Measurements from ENCODE around the gene ROBO2.
"Not testable (repeated sequence)": the region's sequence is repeated elsewhere in the genome, so short reads cannot be mapped to it uniquely, and the experiment has no call there.

Gene ROBO2

GRCh38 chr3:77328690-77329089 is 288.8 kb downstream of the ROBO2 start:
- DNase-seq (ENCODE audit: low read depth), result no peak

GRCh38 chr3:77329116-77329515 is 289.2 kb downstream of the ROBO2 start:
- no peak for DNase-seq (ENCODE audit: low read depth)

GRCh38 chr3:77338195-77338594 is 298.3 kb downstream of the ROBO2 start:
- DNase-seq (ENCODE audit: low read depth), result no peak

- no peak for DNase-seq (ENCODE audit: low read depth)
These were observed 302.1 kb downstream of the ROBO2 start for GRCh38 chr3:77342027-77342426.

- DNase-seq (ENCODE audit: low read depth), result no peak
These were observed 302.8 kb downstream of the ROBO2 start for GRCh38 chr3:77342688-77343087.

GRCh38 chr3:77345009-77345408 is 305.1 kb downstream of the ROBO2 start:
- DNase-seq (ENCODE audit: low read depth), result no peak

- no peak for DNase-seq (ENCODE audit: low read depth)
These were observed 308.5 kb downstream of the ROBO2 start for GRCh38 chr3:77348244-77348855.

GRCh38 chr3:77354958-77355357 is 315.1 kb downstream of the ROBO2 start:
- no peak for DNase-seq (ENCODE audit: low read depth)

- DNase-seq (ENCODE audit: low read depth), result no peak
These were observed 323.0 kb downstream of the ROBO2 start for GRCh38 chr3:77362936-77363335.

GRCh38 chr3:77365152-77365551 is 325.3 kb downstream of the ROBO2 start:
- no peak for DNase-seq (ENCODE audit: low read depth)

GRCh38 chr3:77370413-77370812 is 330.5 kb downstream of the ROBO2 start:
- no peak for DNase-seq (ENCODE audit: low read depth)

GRCh38 chr3:77372018-77372417 is 332.1 kb downstream of the ROBO2 start:
- DNase-seq (ENCODE audit: low read depth), result no peak

GRCh38 chr3:77372634-77373346 is 332.9 kb downstream of the ROBO2 start:
- DNase-seq (ENCODE audit: low read depth), result no peak

- no peak for DNase-seq (ENCODE audit: low read depth)
These were observed 333.7 kb downstream of the ROBO2 start for GRCh38 chr3:77373619-77374018.

GRCh38 chr3:77376511-77376910 is 336.6 kb downstream of the ROBO2 start:
- DNase-seq (ENCODE audit: low read depth), result no peak

GRCh38 chr3:77377717-77378116 is 337.8 kb downstream of the ROBO2 start:
- DNase-seq (ENCODE audit: low read depth), result no peak

GRCh38 chr3:77380136-77380535 is 340.2 kb downstream of the ROBO2 start:
- no peak for DNase-seq (ENCODE audit: low read depth)

GRCh38 chr3:77381431-77381830 is 341.5 kb downstream of the ROBO2 start:
- no peak for DNase-seq (ENCODE audit: low read depth)

GRCh38 chr3:77392181-77392580 is 352.3 kb downstream of the ROBO2 start:
- no peak for DNase-seq (ENCODE audit: low read depth)

- no peak for DNase-seq (ENCODE audit: low read depth)
These were observed 354.1 kb downstream of the ROBO2 start for GRCh38 chr3:77394046-77394445.

- DNase-seq (ENCODE audit: low read depth), result no peak
These were observed 365.0 kb downstream of the ROBO2 start for GRCh38 chr3:77404871-77405270.

- DNase-seq (ENCODE audit: low read depth), result no peak
These were observed 367.5 kb downstream of the ROBO2 start for GRCh38 chr3:77407441-77407840.

- not testable (repeated sequence) for DNase-seq (ENCODE audit: low read depth)
These were observed 370.4 kb downstream of the ROBO2 start for GRCh38 chr3:77410334-77410733.

- no peak for DNase-seq (ENCODE audit: low read depth)
These were observed 371.4 kb downstream of the ROBO2 start for GRCh38 chr3:77411334-77411733.

Data from activated gamma-delta T cell treated with anti-CD3 and anti-CD28 coated beads, Interleukin-2, amount 50 U/mL, for 16 hours (primary cell).